Esophagus squamous epithelium (tissue), 5 donors: Measurements from ENCODE around the gene PVALEF. TPM values are rescaled to one million over a fixed set of nuclear protein-coding genes. Genes with fewer than 3 reads are reported as not detected.

ENCODE experiments used
- DNase-seq: peaks from one replicate; lab custom pipeline; 2025; lab: John Stamatoyannopoulos, UW
- H3K27ac ChIP-seq, 4 donors: fragments of 200-600 bp; sonication (generic); one replicate each; pipeline ENCODE4 v1.5.1; 2016 to 2019; ENCODE audit warnings: mild to moderate bottlenecking in 1 of 4
- H3K27me3 ChIP-seq, 4 donors: fragments of 200-600 bp; sonication (generic); 1 replicate in 3 of 4; 2 replicates in 1 of 4; pipeline versions ENCODE4 v1.5.1 to v1.6.0; 2017 to 2021; ENCODE audit warnings: antibody characterized with exemption in 1 of 4
- H3K36me3 ChIP-seq, 3 donors: fragments of 200-600 bp; sonication (generic); one replicate each; pipeline ENCODE4 v1.5.1; 2016 to 2019
- H3K4me1 ChIP-seq, 3 donors: fragments of 200-600 bp; sonication (generic); one replicate each; pipeline ENCODE4 v1.5.1; 2017 to 2019
- H3K4me3 ChIP-seq, 4 donors: fragments of 200-600 bp; sonication (generic); 1 replicate in 3 of 4; 2 replicates in 1 of 4; pipeline ENCODE4 v1.5.1; 2016 to 2019; ENCODE audit warnings: mild to moderate bottlenecking in 2 of 4, moderate library complexity in 1 of 4
- H3K9me3 ChIP-seq, 3 donors: fragments of 200-600 bp; sonication (generic); one replicate each; pipeline ENCODE4 v1.5.1; 2016 to 2019
- POLR2A ChIP-seq, 4 donors: fragments of 450-650 bp; IDR thresholded peaks; one replicate each; pipeline ENCODE4 v1.6.1; 2017; ENCODE audit warnings: antibody characterized with exemption in 4 of 4, mild to moderate bottlenecking in 4 of 4, moderate library complexity in 3 of 4
- WGBS, 2 donors: methylation state at CpG; one replicate each; pipeline ENCODE4 v1.1.5; 2018; 5-methylcytosine and 5-hydroxymethylcytosine counted together
- intact Hi-C: fragments of 100-400 bp; cut with DNase I; formaldehyde crosslinking; loops from one replicate; pipeline ENCODE4 v1.15.0; 2022
- total RNA-seq, 4 donors: library from RNA; depleted of rRNA; stranded (reverse); fragments of >200 nt; gene quantifications; one replicate each; pipeline ENCODE4 v1.1.0, GENCODE V29; 2016
- TF ChIP-seq, protein P1 (sequence below), 6 experiments: fragments of 450-650 bp in 4 of 6; fragments of 200-600 bp in 2 of 6; sonication (generic) in 2 of 6; IDR thresholded peaks; one replicate each; pipeline ENCODE4 v1.5.1; 2016 to 2019; ENCODE audit warnings: antibody characterized with exemption in 6 of 6, mild to moderate bottlenecking in 4 of 6, moderate library complexity in 4 of 6
- donor health status: DM: yes; HTN: yes; CAD: no.

PVALEF gene
- total RNA-seq, 4 donors from 2014 or later: not detected

DNA sequence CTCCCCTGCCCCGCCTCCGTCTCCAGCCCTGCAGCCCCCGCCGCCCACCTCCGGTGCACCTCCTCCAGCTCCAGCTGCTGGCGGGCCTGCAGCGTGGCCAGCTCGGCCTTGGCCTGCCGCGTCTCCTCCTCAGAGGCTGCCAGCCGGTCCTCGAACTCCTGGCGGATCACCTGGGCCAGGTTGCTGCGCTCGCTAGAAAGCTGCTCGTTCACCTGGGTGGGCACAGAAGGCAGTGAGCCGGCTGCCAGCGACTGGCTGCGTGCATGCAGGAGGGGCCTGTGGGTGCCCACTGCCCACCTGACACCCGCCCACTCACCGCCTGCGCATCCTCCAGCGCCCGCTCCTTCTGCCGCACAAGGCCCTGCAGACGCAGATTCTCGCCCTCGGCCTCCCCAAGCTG lies 25.3 kb downstream of the PVALEF start:
- intact Hi-C loops: no loop called here
- Histone ChIP-seq H3K36me3 (peaks cover 0 to 25% (median 0%) of the 10 kb centered on the region in 3 donors), H3K9me3 (no peaks in the 10 kb centered on the region), H3K27me3 (peaks cover 0 to 8% (median 0%) of the 10 kb centered on the region in 4 donors), H3K4me3 (no peak overlapping the region), H3K27ac (no peak overlapping the region), H3K4me1 (peaks cover 0 to 6% (median 0%) of the 10 kb centered on the region in 3 donors)
- TF ChIP-seq, protein P1, sequence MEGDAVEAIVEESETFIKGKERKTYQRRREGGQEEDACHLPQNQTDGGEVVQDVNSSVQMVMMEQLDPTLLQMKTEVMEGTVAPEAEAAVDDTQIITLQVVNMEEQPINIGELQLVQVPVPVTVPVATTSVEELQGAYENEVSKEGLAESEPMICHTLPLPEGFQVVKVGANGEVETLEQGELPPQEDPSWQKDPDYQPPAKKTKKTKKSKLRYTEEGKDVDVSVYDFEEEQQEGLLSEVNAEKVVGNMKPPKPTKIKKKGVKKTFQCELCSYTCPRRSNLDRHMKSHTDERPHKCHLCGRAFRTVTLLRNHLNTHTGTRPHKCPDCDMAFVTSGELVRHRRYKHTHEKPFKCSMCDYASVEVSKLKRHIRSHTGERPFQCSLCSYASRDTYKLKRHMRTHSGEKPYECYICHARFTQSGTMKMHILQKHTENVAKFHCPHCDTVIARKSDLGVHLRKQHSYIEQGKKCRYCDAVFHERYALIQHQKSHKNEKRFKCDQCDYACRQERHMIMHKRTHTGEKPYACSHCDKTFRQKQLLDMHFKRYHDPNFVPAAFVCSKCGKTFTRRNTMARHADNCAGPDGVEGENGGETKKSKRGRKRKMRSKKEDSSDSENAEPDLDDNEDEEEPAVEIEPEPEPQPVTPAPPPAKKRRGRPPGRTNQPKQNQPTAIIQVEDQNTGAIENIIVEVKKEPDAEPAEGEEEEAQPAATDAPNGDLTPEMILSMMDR (IDR thresholded peaks at IDR 0.05): no peak
- no peak for TF ChIP-seq POLR2A (IDR thresholded peaks at IDR 0.05)
- 97 to 100% methylated on average over 5 to 6 of the region's 28 CpGs for WGBS, 2 donors
- no peak for DNase-seq

DNA sequence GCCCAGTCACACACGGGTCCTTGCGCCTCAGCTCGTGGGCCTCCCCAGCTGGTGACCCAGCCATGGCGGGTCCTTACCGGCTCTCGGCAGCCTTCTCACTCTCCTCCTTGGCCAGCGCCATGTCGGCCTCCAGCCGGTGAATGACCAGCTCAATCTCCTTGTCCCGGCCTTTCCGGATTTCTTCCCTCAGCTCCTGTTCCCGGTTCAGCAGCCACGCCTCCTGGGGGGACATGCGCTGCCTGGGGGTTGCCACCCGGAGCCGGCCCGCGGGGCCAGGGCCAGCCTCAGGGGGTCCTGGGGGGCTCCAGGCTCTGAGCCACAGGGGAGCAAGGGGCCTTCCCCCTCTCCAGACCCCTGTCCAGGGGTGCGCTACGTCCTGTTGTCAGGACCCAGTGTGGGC lies 25.8 kb downstream of the PVALEF start:
- H3K4me3 ChIP-seq: no peak overlapping the region
- no peak for DNase-seq

DNA sequence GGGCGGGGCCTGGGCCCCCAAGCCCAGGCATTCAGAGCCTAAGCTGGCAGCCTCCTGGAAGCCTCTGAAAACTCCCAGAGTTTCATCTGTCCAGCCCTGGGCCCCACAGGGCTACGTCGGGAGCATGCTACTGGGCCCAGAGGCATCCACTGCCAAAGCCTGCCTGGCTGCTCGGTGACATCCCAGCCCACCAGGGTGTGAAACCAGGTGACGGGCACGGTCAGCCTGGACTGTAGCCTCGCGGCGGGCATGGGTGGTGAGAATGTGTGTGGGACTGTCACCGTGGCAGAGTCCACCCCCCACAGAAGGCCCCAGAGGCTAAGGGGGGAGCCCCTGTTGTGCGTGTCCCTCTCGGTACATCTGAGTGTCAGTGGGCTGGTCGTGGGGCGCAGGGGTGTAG lies 26.3 kb downstream of the PVALEF start:
- peaks cover 0 to 29% (median 0%) of the 10 kb centered on the region in 3 donors for H3K36me3 ChIP-seq
- TF ChIP-seq POLR2A (IDR thresholded peaks at IDR 0.05): no peak
- TF ChIP-seq, protein P1 (IDR thresholded peaks at IDR 0.05): no peak
- H3K4me1 ChIP-seq: peaks cover 0 to 10% (median 0%) of the 10 kb centered on the region in 3 donors
- DNase-seq: no peak
- H3K4me3 ChIP-seq: no peak overlapping the region
- no peak overlapping the region for H3K27ac ChIP-seq
- H3K9me3 ChIP-seq: no peaks in the 10 kb centered on the region
- intact Hi-C loops: no loop called here
- no CpG with 5 or more reads among the region's 14 CpGs for WGBS, 2 donors
- no peaks in the 10 kb centered on the region for H3K27me3 ChIP-seq

More for the DNA sequence above, 25.8 kb downstream of the PVALEF start:
- Histone ChIP-seq H3K9me3 (no peaks in the 10 kb centered on the region), H3K27me3 (peaks cover 0 to 2% (median 0%) of the 10 kb centered on the region in 4 donors), H3K27ac (no peak overlapping the region), H3K36me3 (peaks cover 0 to 25% (median 0%) of the 10 kb centered on the region in 3 donors), H3K4me1 (peaks cover 0 to 6% (median 0%) of the 10 kb centered on the region in 3 donors)
- WGBS, 2 donors: 98 to 100% methylated on average over 4 to 8 of the region's 20 CpGs
- intact Hi-C loops: no loop called here
- TF ChIP-seq POLR2A (IDR thresholded peaks at IDR 0.05): no peak
- TF ChIP-seq, protein P1 (IDR thresholded peaks at IDR 0.05): no peak

DNA sequence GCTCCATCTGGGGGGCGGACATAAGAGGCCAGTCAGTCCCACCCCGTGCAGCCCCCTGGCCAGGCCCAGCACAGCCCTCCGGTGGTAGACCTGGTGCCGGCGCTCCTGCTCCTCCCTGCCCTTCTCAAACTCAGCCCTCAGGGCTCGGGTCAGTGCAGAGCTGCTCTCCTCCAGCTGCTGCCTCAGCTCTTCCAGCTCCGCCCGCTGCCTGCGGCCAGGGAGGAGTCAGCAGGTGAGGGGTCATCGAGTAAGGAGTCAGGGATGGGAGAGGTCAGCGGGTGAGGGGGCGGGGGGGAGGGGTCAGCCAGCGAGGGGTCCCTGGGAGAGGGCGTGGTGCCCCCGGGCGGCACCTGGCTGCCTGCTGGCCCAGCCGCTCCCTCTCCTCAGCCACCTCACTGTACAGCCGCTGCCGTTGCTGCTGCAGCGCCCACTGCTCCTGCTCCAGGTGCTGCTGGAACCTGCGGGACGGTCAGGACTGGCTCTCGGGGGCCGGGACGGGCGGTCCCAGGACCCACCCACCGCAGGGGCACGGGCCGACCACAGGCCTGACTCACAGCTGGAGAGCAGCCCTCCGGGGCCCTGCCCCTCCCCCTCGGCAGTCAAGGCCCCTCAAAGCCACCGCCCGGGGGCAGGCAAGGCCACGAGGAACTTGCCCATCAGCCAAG lies 27.2 kb downstream of the PVALEF start:
- TF ChIP-seq, protein P1 (IDR thresholded peaks at IDR 0.05): no peak
- TF ChIP-seq POLR2A (IDR thresholded peaks at IDR 0.05): no peak
- Histone ChIP-seq H3K27me3 (no peaks in the 10 kb centered on the region), H3K27ac (no peak overlapping the region), H3K9me3 (no peaks in the 10 kb centered on the region), H3K4me1 (peaks cover 0 to 16% (median 0%) of the 10 kb centered on the region in 3 donors), H3K36me3 (peaks cover 0 to 38% (median 0%) of the 10 kb centered on the region in 3 donors), H3K4me3 (no peak overlapping the region)
- no peak for DNase-seq
- intact Hi-C loops: no loop called here
- 54 to 88% methylated on average over 5 to 9 of the region's 34 CpGs for WGBS, 2 donors

DNA sequence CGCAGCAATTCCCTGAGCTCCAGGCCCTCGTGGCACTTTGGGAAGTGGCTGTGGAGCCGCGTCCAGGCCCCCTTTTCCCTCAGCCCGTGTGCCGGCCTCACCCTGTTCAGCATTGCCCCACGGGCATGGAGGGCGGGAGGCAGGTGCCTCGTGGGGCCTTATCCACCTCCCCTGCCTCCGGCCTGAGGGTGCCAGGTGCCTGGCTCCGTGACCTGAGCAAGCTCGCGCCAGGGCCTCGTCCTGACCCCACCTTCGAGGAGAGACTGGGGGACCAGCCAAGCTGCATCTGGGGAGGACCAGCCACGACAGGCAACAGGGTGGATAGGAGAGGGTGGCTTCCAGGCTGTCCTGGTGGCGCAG lies 27.7 kb downstream of the PVALEF start:
- intact Hi-C loops: no loop called here

More for the DNA sequence above, 27.7 kb downstream of the PVALEF start:
- Histone ChIP-seq H3K36me3 (peaks cover 0 to 43% (median 0%) of the 10 kb centered on the region in 3 donors), H3K4me1 (peaks cover 0 to 17% (median 0%) of the 10 kb centered on the region in 3 donors), H3K4me3 (no peak overlapping the region), H3K27me3 (no peaks in the 10 kb centered on the region), H3K27ac (no peak overlapping the region), H3K9me3 (no peaks in the 10 kb centered on the region)
- 58% methylated on average over 3 of the region's 17 CpGs; no CpG with 5 or more reads in 1 of the 2 donors for WGBS, 2 donors
- no peak for TF ChIP-seq POLR2A (IDR thresholded peaks at IDR 0.05)
- TF ChIP-seq, protein P1 (IDR thresholded peaks at IDR 0.05): no peak
- DNase-seq: no peak
